DOHH2 (cell line): Measurements from ENCODE around the gene GRAMD1C.

ENCODE experiments used
- EZH2phosphoT487 ChIP-seq: fragments of 200-600 bp; sonication (generic); IDR thresholded peaks from 2 replicates; pipeline ENCODE4 v1.6.1; 2017; ENCODE audit warnings: borderline replicate concordance, mild to moderate bottlenecking, antibody characterized with exemption, low read length, moderate library complexity, mixed read lengths
- TF ChIP-seq, protein P1 (sequence below): fragments of 200-600 bp; sonication (generic); IDR thresholded peaks from one replicate; pipeline ENCODE4 v1.5.1; 2014; ENCODE audit warnings: antibody characterized with exemption, mild to moderate bottlenecking, low read depth, low read length; ENCODE audit not compliant: poor library complexity, severe bottlenecking

DNA sequence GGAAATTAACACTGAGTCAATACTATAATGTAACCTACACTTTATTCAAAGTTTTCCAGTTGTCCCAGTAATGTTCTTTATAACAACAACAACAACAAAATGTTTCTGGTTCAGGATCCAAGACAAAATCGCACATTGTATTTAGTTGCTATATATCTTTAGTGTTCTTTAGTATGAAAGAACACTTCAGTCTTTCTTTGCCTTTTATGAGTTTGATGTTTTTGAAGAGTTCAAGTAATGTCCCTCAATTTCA is 7.6 kb upstream of the GRAMD1C start:
- TF ChIP-seq, protein P1, sequence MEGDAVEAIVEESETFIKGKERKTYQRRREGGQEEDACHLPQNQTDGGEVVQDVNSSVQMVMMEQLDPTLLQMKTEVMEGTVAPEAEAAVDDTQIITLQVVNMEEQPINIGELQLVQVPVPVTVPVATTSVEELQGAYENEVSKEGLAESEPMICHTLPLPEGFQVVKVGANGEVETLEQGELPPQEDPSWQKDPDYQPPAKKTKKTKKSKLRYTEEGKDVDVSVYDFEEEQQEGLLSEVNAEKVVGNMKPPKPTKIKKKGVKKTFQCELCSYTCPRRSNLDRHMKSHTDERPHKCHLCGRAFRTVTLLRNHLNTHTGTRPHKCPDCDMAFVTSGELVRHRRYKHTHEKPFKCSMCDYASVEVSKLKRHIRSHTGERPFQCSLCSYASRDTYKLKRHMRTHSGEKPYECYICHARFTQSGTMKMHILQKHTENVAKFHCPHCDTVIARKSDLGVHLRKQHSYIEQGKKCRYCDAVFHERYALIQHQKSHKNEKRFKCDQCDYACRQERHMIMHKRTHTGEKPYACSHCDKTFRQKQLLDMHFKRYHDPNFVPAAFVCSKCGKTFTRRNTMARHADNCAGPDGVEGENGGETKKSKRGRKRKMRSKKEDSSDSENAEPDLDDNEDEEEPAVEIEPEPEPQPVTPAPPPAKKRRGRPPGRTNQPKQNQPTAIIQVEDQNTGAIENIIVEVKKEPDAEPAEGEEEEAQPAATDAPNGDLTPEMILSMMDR = no peak
- no peak for TF ChIP-seq EZH2phosphoT487
